Astrocyte (in vitro differentiated cells and primary cell): Measurements from ENCODE around the gene PRKD1.

ENCODE experiments used
- CTCF ChIP-seq: IDR thresholded peaks from 2 replicates; pipeline ENCODE4 v1.5.1; 2011; ENCODE audit warnings: low read depth, mild to moderate bottlenecking, inconsistent platforms, low read length, moderate library complexity; ENCODE audit not compliant: insufficient read depth
- EZH2 ChIP-seq: IDR thresholded peaks from 2 replicates; pipeline ENCODE4 v1.6.1; 2012; ENCODE audit warnings: mild to moderate bottlenecking, low read length, inconsistent platforms; ENCODE audit not compliant: insufficient read depth

- no peak for TF ChIP-seq CTCF
- TF ChIP-seq EZH2, result no peak
Measured at GRCh38 chr14:29905543-29905942, 22.1 kb downstream of the PRKD1 start.
